Stimulated activated CD4-positive, alpha-beta T cell treated with anti-CD3 and anti-CD28 coated beads, Interleukin-15, amount 100 ng/mL, for 24 hours (primary cell): ENCODE measurements around the gene CALHM5.
"Not testable (repeated sequence)": the region's sequence is repeated elsewhere in the genome, so short reads cannot be mapped to it uniquely, and the experiment has no call there.

ENCODE experiments used
- DNase-seq: peaks from one replicate; pipeline ENCODE4 v3.0.0-alpha.2; 2020

The CALHM5 gene

DNA sequence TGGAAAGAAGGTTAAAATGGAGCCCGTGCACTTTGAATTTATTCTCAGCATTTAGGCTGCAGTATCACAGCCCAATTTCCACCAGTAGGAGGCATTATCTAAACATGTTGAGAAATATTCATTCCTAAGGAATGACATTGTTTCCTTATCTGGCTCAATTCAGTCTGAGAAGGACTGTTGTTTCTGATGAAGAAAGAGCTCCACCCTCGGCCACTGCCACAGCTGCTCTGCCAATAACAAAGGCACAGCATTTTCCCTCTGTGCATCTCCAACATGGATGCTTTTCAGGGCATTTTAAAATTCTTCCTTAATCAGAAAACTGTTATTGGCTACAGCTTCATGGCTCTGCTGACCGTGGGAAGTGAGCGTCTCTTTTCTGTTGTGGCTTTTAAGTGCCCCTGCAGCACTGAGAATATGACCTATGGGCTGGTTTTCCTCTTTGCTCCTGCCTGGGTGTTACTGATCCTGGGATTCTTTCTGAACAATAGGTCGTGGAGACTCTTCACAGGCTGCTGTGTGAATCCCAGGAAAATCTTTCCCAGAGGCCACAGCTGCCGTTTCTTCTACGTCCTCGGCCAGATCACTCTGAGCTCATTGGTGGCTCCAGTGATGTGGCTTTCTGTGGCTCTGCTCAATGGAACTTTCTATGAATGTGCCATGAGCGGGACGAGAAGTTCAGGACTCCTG is at the start of gene CALHM5:
CALHM5 (plus strand) TSS at position 216 of the 687 bp plus-strand sequence; CDS start at position 274, 58 bp downstream.
- DNase-seq = no peak

DNA sequence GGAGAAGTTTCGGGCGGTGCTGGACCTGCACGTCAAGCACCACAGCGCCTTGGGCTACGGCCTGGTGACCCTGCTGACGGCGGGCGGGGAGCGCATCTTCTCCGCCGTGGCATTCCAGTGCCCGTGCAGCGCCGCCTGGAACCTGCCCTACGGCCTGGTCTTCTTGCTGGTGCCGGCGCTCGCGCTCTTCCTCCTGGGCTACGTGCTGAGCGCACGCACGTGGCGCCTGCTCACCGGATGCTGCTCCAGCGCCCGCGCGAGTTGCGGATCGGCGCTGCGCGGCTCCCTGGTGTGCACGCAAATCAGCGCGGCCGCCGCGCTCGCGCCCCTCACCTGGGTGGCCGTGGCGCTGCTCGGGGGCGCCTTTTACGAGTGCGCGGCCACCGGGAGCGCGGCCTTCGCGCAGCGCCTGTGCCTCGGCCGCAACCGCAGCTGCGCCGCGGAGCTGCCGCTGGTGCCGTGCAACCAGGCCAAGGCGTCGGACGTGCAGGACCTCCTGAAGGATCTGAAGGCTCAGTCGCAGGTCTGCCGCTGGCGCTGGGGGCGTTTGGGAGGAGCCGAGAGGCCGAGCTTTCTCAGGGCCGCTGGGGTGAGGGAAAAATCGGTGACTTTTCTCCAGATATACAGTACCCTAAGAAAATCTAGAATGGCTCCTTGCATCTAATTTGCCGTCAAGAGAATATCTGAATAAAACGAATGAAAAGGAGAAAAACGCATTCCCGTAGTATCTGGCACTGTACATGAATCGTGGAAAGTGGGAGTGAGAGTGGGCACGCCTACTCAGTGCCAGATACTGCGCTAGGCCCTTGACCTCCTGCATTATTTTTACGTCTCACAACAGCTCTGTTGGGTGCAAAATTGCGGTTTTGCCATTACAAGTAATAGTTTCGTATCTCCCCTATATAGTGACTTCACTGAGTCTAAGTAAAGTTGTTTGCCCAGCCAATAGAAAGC is 49.2 kb upstream of the CALHM5 start:
- DNase-seq = peak; percentile 65

GRCh38 chr6:116463301-116463700 is 48.1 kb upstream of the CALHM5 start:
- DNase-seq = no peak

- no peak for DNase-seq
Measured at GRCh38 chr6:116465246-116465645, 46.2 kb upstream of the CALHM5 start.

DNA sequence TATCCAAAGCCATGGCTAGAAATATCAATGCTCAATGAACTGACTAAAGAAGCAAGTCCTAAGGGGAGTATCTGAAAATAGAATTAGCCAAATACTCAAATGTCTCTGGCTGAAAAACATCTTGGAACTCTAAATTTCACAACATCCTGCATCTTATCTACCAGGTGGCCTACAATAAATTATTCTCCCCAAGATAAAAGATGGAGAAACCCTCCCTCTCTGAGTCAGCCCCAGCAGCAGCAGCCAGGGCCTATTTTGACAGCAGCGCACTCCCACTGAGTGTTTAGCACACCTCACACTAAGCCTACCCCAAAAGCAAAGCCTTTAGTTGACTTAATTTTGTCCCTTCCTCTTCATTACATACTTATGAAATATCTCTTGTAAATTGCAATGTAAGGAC is 44.3 kb upstream of the CALHM5 start:
- DNase-seq = no peak

DNA sequence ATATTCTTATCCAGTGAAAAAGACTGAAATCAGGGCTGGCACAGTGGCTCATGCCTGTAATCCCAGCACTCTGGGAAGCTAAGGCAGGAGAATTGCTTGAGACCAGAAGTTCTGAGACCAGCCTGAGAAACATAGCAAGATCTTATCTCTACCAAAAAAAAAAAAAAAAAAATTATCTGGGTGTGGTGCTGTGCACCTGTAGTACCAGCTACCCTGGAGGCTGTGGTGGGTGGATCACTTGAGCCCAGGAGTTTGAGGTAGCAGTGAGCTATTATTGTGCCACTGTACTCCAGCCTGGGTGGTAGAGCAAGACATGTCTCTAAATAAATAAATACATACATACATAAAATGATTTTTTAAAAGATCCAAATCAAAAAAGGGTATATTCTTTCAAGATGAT is 43.9 kb upstream of the CALHM5 start:
- no peak for DNase-seq

GRCh38 chr6:116468293-116468692 is 43.1 kb upstream of the CALHM5 start:
- no peak for DNase-seq

GRCh38 chr6:116471531-116471930 is 39.9 kb upstream of the CALHM5 start:
- DNase-seq = no peak

- DNase-seq = no peak
Measured at GRCh38 chr6:116472706-116473105, 38.7 kb upstream of the CALHM5 start.

- no peak for DNase-seq
Measured at GRCh38 chr6:116475141-116475540, 36.3 kb upstream of the CALHM5 start.

GRCh38 chr6:116476002-116476678 is 35.3 kb upstream of the CALHM5 start:
- DNase-seq = peak; percentile 14

GRCh38 chr6:116482780-116483179 is 28.7 kb upstream of the CALHM5 start:
- DNase-seq = no peak

- no peak for DNase-seq
Measured at GRCh38 chr6:116483616-116484015, 27.8 kb upstream of the CALHM5 start.

- DNase-seq = no peak
Measured at GRCh38 chr6:116485559-116486184, 25.8 kb upstream of the CALHM5 start.

DNA sequence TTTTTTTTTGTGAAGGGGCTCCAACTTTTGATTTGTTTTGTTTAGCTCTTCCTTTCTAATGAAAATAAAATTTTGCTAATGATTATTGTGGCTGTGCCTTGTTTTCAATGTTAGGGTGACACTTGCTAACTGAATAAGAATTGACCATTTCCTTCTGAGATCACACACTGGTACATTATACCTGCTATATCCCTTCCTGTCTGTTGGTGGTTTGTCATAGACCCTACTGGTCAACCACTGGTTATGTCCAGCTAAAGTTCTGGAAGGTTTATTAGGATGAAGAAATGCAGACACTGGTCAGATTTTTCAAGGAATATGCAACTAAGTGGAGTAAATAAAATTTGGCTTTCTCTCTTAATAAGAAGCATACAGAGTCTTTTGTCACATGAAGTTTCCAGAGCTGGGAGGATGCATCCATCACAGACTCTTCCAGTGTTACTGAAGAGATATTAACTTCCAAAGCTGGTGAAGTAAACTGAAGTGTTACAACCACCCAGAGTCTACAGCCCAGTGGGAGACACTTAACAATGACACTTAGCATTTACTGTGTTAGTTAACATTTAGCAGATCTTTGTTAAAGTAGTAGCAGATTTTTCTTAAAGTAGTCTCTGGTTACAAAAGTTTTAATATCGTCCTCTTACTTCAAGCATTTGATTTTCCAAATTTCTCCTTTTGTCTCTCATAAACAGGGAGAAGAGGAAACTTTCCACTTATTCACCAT is 19.7 kb upstream of the CALHM5 start:
- DNase-seq = no peak

DNA sequence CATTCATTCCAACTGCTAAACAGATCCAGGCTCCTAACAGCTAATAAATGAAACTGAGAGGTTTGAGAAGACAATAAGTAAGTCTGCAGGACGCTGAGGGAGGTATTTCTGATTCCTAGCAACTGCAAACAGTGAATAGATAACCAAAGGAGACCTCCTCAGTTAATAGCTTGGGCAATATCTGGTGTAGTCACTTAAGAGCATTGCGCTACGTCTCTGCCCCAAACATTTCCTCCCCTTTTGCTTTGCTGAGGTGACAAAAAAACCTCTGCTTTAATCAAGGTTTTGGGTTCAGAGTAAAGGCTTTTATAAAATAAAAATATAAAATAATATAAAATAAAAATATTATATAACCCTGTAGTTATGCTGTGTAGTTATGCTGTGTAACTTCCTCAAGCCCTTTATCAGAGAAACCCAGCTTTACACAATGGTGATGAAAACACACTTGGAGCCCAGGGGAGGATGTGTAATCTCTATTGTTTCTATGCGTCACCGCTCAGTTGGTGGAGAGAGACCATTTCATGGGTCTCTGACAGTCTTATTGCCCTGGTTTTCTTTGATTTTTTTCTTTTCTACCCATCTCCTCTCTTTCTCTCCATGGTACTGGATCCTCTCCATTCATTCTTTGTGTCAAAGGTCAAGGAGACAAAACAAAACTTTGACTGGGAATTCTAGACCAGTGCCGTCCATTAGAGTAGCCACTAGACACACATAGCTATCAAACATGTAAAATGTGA is 18.9 kb upstream of the CALHM5 start:
- DNase-seq = no peak

DNA sequence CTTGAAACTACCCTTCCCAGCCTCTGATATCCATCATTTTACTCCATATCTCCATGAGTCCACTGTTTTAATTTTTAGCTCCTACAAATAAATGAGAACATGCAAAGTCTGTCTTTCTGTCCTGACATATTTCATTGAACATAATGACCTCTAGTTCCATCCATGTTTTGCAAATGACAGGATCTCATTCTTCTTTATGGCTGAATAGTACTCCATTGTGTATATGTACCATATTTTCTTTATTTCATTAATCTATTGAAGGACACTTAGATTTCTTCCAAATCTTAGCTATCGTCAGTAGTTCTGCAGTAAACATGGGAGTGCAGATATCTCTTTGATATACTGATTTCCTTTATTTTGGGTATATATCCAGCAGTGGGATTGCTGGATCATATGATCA is 16.3 kb upstream of the CALHM5 start:
- DNase-seq = not testable (repeated sequence)

DNA sequence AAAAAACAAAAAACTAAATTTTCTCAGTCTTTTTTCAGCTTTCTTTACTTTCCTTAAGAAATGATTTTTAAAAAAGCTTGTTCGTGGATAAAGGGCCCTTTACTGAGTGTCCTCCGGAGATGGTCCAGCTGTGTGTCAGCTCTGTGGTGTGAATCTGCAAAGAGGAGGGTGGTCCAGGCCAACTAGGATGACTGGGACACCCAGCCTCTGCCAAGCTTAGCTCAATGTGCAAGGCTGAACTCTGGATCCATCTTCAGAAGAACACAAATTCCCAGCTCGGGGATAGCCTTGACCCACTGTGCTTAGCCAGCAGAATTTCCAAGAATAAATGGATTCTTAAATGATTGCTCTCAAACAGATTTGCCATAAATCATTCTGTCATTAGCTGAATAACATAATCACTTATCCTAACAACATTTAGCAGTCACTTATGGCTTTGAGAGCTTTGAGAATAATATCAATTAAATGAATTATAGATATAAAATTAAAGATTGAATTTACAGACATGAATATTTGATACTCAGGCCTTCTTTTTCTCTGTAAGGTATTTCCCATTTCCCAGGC is 14.2 kb upstream of the CALHM5 start:
- no peak for DNase-seq

GRCh38 chr6:116500969-116501433 is 10.4 kb upstream of the CALHM5 start:
- DNase-seq = peak; percentile 1

DNA sequence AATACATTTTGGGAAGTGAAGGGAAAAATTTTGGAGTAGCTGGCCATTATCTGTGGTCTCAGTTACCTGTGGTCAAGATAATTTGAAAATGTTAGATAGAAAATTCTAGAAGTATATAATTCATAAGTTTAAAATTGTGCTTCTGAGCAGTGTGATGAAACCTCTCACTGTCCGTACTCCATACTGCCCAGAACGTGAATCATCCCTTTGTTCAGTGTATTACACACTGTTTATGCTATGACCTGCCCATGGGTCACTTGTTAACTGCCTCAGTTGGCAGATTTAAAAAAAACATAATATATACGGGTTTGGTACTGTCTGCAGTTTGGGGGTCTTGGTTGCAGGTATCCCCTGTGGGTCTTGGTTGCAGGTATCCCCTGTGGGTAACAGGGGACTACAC is 4.1 kb upstream of the CALHM5 start:
- DNase-seq = no peak

GRCh38 chr6:116508527-116508926 is 2.9 kb upstream of the CALHM5 start:
- no peak for DNase-seq
